Glomerular endothelial cell (primary cell): ENCODE results near the gene GFOD1. TPM values are rescaled to one million over a fixed set of nuclear protein-coding genes. Genes with fewer than 3 reads are reported as not detected.
"Not testable (repeated sequence)": the region's sequence is repeated elsewhere in the genome, so short reads cannot be mapped to it uniquely, and the experiment has no call there.

Experiments used
- DNase-seq: peaks from one replicate; pipeline ENCODE4 v3.0.0-alpha.2; 2011; ENCODE audit warnings: low read depth, low spot score; ENCODE audit errors: extremely low read depth
- total RNA-seq: library from RNA; depleted of rRNA; stranded (reverse); fragments of >200 nt; gene quantifications from 2 replicates; pipeline ENCODE4 v1.2.3, GENCODE V29; 2015

GFOD1 gene
- total RNA-seq, 1 donor from 2014 or later: 34.3 TPM

DNA sequence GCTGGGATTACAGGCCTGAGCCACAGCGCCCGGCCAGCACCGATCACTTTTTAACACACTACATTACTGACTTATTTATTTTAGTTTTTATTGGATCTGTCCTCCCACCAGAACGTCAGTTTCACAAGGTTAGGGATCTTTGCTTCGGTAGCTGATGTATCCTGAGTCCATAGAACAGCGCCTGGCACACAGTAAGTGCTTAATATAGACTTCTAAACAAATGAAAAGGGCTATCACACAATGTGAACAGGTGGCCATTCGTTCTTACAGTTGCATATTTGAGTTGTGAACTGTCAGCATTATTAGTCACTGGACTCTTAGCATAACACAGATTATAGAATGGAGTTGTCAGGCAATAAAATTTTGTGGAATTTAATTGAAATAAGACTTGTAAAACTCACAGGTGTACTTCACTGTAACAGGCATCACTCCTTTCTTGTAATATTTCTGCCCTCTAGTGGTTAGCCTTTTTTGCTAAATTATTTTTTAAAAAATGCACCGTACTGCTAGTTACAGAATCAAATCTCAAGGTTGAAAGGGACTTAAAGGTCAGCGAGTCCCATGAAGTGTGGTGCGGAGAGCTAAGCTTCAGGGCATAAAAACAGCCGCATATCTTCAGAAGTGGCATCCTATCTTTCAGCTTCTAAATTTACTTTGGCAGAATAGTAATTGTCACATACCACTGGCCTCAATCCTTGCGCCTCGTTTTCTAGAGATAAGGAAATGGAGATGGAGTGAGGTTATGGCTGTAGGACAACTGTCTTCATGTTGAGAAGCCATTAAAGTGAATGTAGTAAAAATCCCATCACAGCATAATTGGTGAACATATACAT, 155.7 kb downstream of the GFOD1 start:
- DNase-seq: no peak

DNA sequence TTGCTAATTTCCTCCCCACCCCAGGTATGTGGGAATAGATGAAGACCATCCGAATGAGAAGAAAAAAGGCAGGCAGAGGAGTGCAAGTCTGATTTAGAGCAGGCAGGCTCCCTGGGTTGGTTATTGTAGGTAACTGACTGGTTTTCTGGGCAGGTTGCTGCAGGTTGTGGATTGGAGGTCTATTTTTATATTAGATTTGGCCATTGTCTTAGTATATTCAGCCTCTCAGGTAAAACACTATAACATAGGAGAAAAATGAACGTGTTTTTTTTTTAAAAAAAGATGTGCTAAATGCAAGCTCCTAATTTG, 158.6 kb downstream of the GFOD1 start:
- DNase-seq: no peak

GRCh38 chr6:13328076-13328874, 159.1 kb downstream of the GFOD1 start, which contains the start of gene TBC1D7:
TBC1D7 (minus strand) TSS chr6:13328537; CDS start chr6:13326898, 1,639 bp downstream.
- DNase-seq: no peak

DNA sequence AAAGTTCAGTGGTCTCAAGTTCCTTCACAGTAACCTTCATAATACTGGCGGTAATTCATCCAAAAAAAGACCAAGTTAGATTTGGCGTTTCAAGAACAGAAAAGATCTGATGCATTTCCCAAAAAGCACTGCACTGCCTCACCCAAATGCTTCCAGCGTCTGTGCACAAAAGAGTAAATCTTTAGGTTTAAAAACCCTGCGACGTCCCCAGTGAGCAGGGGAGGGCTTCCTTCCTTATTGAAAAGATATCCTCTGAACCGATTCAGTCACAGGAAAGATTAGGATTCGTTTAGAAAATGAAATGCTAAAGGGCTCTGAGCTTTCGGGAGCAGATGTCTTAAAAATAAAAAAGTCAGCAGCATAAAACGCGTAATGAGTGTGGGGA, 159.7 kb downstream of the GFOD1 start:
- no peak for DNase-seq

GRCh38 chr6:13326031-13326586, 161.3 kb downstream of the GFOD1 start:
- not testable (repeated sequence) for DNase-seq

GRCh38 chr6:13319891-13320564, 167.4 kb downstream of the GFOD1 start:
- DNase-seq: no peak

- no peak for DNase-seq
These were observed 168.6 kb downstream of the GFOD1 start for GRCh38 chr6:13318821-13319220.

GRCh38 chr6:13315896-13316295, 171.5 kb downstream of the GFOD1 start:
- DNase-seq: no peak

DNA sequence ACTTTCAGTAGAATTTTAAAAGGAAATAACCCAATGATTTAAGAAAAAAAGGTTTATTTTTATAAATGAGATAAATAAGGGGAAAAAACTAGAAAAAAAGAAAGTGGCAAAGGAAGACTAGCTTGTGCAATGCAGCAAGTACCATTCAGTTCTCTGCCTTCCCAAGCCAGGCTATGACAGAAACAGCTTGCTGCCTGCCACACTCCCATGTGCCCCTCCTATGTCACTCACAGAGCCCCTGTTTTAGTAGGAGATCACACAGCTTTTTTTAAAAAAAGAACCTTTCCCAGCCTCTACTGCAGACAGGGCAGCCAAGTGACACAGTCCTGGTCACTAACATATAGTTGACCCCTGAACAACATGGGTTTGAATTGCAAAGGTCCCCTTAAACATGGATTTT, 172.6 kb downstream of the GFOD1 start:
- DNase-seq: no peak

DNA sequence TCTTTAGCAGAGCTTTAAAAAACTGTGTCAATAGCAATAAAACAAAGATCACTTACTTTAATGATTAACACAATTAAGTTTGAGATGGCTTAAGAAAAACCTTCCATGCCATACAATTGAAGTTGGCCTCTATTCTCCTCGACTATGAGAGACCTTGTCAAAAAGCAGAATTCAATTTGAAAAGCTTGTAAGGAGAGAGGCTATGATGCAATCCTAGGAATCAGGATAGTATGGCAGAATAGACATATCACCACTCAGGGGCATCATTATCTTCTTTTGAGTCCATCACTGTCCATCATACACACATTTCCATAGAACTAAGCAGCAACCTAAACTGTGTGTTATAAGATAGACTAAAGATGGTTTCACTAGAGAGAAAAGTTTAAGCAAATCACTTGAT, 176.2 kb downstream of the GFOD1 start:
- DNase-seq: no peak

- no peak for DNase-seq
These were observed 179.1 kb downstream of the GFOD1 start for GRCh38 chr6:13308332-13308731.

Other genes starting within 250 kb of the GFOD1 start
- 26.2 and 30.2 TPM in 2 replicates for gene TBC1D7, start 159.1 kb downstream of the GFOD1 start, total RNA-seq
- gene SIRT5, start 87.0 kb upstream of the GFOD1 start, total RNA-seq: 8.9 and 11.4 TPM in 2 replicates
- gene NOL7, start 127.7 kb upstream of the GFOD1 start, total RNA-seq: 125 and 160 TPM in 2 replicates
- 26.5 and 29.8 TPM in 2 replicates for gene RANBP9, start 224.2 kb upstream of the GFOD1 start, total RNA-seq